Fibroblast of the conjunctiva (primary cell): Measurements from ENCODE around the gene KRT80.

Experiments used
- DNase-seq: peaks from one replicate; pipeline ENCODE4 v3.0.0-alpha.2; 2010; ENCODE audit warnings: low read depth

KRT80 gene

GRCh38 chr12:52210925-52211650, 19.3 kb upstream of the KRT80 start:
- no peak for DNase-seq

GRCh38 chr12:52210186-52210924, 18.5 kb upstream of the KRT80 start:
- peak; percentile 30 for DNase-seq

- DNase-seq, result no peak
Observed at GRCh38 chr12:52209321-52209720, 17.5 kb upstream of the KRT80 start.

DNA sequence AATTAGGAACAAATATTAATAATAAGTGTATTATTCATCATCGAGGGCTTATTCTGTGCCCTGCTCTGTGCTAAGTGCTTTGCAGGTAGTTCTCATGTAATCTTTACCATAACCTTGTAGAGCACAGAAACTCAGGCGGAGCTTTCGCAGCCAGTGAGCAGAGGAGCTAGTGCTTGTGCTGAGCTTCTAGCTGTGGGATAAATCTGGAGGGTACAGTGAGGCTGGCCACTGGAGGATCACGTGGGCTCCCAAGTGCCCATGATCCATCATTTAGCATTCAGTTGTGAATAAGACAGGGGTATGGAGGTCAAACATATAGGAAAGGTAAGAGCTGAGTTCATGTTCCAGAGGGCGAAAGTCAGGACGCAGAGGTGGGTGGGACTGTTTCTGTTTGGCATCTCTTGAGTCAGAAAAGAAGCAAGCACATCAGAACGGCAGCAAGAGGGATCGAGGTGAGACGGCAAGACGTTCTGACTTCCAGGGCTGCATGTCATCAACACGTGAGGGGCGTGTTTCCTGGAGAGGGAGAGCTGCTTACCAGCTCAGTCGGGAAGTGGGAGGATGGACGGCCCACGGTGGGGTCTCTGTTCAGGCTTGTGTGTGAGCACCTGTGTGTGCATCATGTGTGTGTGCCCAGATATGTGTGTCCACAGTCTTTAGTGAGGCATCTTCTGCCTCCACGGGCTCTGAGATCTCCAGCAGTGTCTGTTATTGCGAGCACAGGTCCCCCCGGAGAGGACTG, 16.8 kb upstream of the KRT80 start:
- DNase-seq, result no peak

- DNase-seq, result peak; percentile 45
Observed at GRCh38 chr12:52207895-52208294, 16.1 kb upstream of the KRT80 start.

GRCh38 chr12:52207106-52207505, 15.3 kb upstream of the KRT80 start:
- DNase-seq, result no peak

- no peak for DNase-seq
Observed at GRCh38 chr12:52206304-52207040, 14.7 kb upstream of the KRT80 start.

DNA sequence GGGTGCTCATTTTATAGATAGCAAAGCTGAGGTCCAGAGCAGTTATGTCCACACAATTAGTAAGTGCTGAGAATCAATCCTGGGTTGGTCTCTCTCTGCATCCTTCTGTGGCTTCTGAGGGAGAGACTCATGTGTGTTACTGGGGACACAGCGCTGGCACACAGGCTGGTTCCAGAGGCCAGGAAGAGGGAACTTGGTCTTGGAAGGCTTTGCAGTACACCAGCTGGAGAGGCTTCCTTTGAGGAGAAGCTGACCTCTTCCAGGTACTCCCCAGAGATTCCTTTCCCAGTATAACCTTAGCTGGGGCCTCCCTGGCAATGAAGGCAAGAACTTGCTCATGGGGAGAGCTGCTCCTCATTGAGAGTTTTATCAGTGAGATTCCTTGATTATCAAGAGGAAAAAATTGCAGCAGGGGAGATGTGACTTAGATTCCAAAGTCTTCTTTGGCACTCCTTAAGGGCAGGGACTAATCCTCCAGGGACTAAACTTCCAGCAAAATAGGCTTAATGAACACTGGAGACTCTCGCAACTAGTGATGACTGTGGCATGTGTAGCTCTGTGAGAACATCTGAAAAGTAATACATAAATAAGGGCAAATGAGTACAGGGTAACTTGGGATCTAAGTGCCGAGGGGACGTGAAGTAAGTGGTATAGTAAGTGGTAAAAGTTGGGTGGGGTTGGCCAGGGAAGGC, 13.9 kb upstream of the KRT80 start:
- DNase-seq, result no peak

DNA sequence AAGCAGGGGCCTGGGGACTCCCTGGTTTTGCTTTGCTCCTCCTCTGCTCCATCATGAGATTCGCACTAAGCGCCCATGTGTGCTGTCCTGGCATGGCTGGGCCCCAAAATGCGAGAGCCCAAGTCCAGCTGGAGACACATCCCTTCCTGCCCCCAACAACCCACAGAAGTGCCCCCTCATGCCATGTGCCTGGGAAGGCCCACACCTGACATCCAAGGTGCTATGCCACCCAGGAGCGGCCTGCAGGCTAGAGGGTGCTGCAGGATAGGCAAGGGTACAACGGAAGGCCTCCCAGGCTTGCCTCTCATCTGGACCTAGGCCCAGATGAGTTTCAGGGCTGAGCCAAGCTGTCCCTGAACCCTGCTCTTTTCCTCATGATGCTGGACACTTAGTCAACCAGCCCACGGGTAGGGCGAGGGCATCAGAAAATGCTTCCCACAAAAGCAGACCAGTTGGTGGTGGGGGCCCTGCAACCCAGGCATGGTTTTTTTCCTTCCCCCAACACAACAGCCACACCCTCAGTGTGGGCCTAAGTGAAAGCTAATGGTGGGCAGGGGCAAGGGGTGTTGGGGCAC, 13.2 kb upstream of the KRT80 start:
- no peak for DNase-seq

DNA sequence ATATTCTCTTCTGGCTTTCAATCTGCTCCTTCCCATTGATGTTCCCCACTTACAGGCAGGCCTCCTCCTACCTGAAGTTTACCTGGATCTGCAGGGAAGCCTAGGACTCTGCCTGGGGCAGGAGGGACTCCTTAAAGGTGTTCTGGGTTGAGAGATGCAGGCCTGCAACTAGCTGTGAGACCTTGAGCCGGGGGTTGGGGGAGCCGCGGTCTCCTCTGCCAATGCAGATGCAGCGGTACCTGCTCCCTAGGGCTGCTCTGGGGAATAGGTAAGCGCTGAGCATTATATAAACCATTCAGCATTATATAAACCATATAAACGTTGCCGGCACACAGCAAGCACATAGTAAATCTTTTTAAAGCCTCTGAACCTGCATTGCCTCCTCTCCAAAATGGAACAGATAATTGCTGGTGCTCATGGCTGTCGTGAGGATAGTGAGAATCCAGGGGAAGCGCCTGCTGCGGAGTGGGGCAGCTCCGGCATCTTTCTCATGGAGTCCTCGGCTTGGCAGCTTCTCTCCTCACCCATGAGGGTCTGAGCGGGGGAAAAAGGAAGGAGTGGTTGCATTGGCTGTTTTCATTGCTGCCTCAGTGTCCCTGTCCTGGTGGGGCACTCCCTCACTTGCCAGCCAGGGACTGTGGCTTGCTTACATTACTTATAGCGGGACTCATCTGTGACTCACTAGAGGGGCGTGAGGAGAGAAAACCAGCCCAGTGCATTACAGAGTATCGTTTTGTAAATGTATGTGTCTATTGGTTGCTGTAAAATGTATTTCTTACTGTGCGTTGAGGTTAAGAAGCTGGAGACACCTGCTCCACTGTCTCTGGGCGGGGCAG, 12.5 kb upstream of the KRT80 start:
- no peak for DNase-seq

GRCh38 chr12:52203079-52203921, 11.5 kb upstream of the KRT80 start:
- DNase-seq, result no peak

GRCh38 chr12:52202361-52203078, 10.7 kb upstream of the KRT80 start:
- no peak for DNase-seq

DNA sequence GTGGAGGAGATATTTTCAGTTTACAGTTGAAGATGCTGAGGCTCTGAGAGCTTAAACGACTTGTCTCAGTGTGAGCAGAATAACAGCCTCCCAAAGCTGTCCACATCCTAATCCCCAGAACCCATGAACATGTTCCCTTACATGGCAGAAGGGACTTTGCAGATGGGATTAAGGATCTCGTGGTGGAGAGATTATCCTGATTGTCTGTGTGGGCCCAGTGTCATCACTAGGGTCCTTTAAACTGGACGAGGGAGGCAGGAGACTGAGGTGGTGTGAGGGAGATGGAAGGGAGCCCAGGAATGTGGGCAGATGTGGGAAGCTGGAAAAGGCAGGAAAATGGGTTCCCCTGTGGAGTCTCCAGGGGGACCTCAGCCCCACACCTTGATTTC, 9.6 kb upstream of the KRT80 start:
- DNase-seq, result no peak

DNA sequence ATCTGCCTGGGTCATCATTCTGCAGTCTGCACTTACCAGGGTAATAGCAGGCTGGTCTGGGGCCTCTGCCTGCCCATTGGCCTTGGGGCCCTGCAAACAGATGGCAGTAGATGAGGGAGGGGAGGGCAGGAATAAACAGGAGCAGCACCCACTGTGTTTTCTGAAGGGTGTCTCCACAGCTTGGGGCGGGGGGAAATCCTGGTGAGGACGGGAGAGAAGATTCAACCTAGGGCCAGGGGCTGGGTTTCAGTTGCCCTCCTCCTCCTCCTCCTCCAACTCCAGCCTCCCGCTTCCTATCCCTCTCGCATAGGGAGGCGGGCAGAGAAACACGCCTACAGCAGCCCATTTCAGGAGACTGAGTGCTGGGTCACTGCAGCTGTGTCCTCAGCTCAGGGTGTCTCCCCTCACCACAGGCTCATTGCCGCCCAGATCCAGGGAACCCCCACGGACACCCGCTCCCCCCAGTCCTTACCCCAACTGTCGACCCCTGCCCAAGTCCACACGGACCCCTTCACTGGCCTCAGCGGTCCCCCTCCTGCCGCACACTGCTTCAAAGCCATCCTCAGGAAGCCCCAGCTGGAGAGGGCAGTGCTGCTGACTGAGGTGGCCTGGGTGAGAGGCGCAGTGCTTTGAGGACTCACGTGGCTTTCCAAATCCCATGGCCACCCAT, 9.1 kb upstream of the KRT80 start:
- DNase-seq, result no peak

DNA sequence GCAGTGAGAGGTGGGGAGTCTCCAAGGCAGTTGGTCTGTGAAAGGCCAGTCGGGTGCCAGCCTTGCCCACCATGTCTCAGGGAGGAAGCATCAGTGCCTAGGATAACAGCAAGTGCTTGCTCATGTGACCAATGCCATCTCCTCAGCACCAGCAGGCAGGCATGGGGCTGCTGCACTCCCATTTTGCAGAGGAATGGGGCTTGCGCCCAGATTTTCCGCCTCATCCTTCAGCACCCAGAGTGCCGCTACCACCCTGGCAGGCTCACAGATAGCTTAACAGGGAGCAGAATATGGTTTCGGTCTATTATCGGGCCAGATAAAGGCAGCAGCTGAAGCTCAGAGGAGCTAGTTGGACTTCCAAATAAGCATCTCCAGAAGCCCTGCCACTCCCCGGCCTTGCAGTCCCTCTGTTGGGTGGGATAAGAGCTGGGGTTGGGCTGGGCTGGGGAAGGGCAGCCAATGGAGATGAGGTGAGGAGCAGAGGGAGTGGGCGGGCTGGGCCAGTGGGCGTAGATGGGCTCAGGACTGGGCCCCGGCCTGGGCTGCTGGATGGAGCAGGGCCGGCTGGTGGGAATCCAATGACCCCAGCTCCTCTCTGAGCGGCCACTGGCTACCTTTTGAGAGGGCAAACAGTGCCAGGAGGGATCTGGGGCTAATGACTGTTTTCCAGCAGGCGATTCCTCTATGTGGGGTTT, 8.4 kb upstream of the KRT80 start:
- no peak for DNase-seq

- DNase-seq, result no peak
Observed at GRCh38 chr12:52199294-52199919, 7.6 kb upstream of the KRT80 start.
